ENCODE data around the gene PLXNC1.

Gene PLXNC1

GRCh38 chr12:94174576-94174975 lies 26.2 kb downstream of the PLXNC1 start:
- no peak overlapping the region for H3K4me3 ChIP-seq (ENCODE audit: low read length, poor library complexity, severe bottlenecking)
- H3K4me2 ChIP-seq (ENCODE audit: low read depth, low read length, poor library complexity, severe bottlenecking), result peak overlapping the region; percentile 43
- peaks cover 43% of the 10 kb centered on the region for H3K4me1 ChIP-seq (ENCODE audit: insufficient read depth, low read length, poor library complexity, severe bottlenecking)
- peaks cover 8% of the 10 kb centered on the region; the same call in 1 of the 2 replicates for H3K9me3 ChIP-seq (ENCODE audit: insufficient read depth, low read depth, low read length)
- no peak for TF ChIP-seq CTCF (conservative IDR thresholded peaks at IDR 0.05; ENCODE audit: low read length)
- no peak for TF ChIP-seq EZH2phosphoT487 (IDR thresholded peaks at IDR 0.05; ENCODE audit: borderline replicate concordance)
- H2AFZ ChIP-seq (ENCODE audit: low read length), result no peak overlapping the region
- H3K9ac ChIP-seq (ENCODE audit: low read depth, low read length, poor library complexity, severe bottlenecking), result peak overlapping the region; percentile 29
- H3K36me3 ChIP-seq (ENCODE audit: insufficient read depth, low read length), result peaks cover 17% of the 10 kb centered on the region; the same call in 1 of the 2 replicates
- no peaks in the 10 kb centered on the region for H4K20me1 ChIP-seq (ENCODE audit: insufficient read depth, low read length, poor library complexity, severe bottlenecking)
- H3K79me2 ChIP-seq (ENCODE audit: insufficient read depth, low read length), result no peaks in the 10 kb centered on the region
- H3F3A ChIP-seq (ENCODE audit: low read depth), result 0 out of 2 replicates have a peak, but pooled peaks cover 5% of the 10 kb centered on the region
- no peaks in the 10 kb centered on the region for H3K9me2 ChIP-seq (replicated peaks; ENCODE audit: low read depth, low read length)
- no peaks in the 10 kb centered on the region for H3K27me3 ChIP-seq (ENCODE audit: insufficient read depth, low read length, poor library complexity, severe bottlenecking)

DNA sequence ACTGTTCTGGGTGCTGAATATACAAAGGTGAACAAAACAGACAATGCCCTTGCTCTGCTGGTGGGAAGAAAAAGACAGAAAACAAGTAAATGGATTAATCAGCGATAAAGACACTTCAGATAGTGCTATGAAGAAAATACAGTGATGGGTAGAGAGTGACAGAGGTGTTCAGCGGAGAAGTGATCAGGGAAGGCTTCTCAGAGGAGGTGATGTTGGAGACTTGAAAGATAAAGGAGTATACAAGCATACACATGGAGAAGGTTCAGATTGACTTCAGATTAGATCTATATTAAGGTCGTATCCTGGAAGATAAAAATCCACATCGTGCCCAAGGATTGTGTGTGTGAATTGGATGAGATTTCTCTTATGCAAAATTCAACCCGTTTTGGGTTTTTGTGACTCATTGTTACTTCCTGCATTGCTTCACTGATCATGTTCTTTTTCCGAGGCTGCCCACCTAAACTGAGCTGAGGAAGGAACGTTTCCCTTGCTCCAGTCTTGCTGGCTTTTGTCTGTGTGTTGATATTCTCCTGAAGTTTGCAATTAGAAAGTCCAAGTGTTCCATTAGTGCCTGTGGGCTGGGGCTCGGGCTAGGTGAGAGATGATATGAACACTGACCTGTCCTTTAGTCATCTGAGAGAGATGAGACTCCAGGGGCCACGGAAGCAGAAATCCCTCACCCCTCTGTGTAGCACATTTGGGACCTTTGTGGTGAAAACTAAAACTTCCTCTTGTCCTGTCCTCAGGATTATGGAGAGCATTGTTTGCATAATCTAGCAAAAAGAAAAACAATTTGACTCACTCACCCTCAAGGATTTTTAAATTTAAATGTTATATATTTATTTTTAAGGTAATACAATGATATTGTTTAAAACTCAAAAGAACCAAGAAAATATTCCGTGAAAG lies 27.6 kb downstream of the PLXNC1 start:
- no peaks in the 10 kb centered on the region for H3K27me3 ChIP-seq (ENCODE audit: insufficient read depth, low read length, poor library complexity, severe bottlenecking)
- H3K36me3 ChIP-seq (ENCODE audit: insufficient read depth, low read length), result peaks cover 3% of the 10 kb centered on the region; the same call in 1 of the 2 replicates
- no peak overlapping the region for H3K4me3 ChIP-seq (ENCODE audit: low read length, poor library complexity, severe bottlenecking)
- peaks cover 8% of the 10 kb centered on the region; the same call in 1 of the 2 replicates for H3K9me3 ChIP-seq (ENCODE audit: insufficient read depth, low read depth, low read length)
- H3K4me1 ChIP-seq (ENCODE audit: insufficient read depth, low read length, poor library complexity, severe bottlenecking), result peaks cover 50% of the 10 kb centered on the region
- H3K9ac ChIP-seq (ENCODE audit: low read depth, low read length, poor library complexity, severe bottlenecking), result no peak overlapping the region
- peaks cover 12% of the 10 kb centered on the region for H3F3A ChIP-seq (ENCODE audit: low read depth)
- no peaks in the 10 kb centered on the region for H4K20me1 ChIP-seq (ENCODE audit: insufficient read depth, low read length, poor library complexity, severe bottlenecking)
- no peaks in the 10 kb centered on the region for H3K79me2 ChIP-seq (ENCODE audit: insufficient read depth, low read length)
- no peak overlapping the region for H3K4me2 ChIP-seq (ENCODE audit: low read depth, low read length, poor library complexity, severe bottlenecking)
- no peak overlapping the region for H2AFZ ChIP-seq (ENCODE audit: low read length)
- TF ChIP-seq CTCF (conservative IDR thresholded peaks at IDR 0.05; ENCODE audit: low read length) (no peak), EZH2phosphoT487 (IDR thresholded peaks at IDR 0.05; ENCODE audit: borderline replicate concordance) (no peak)
- no peaks in the 10 kb centered on the region for H3K9me2 ChIP-seq (replicated peaks; ENCODE audit: low read depth, low read length)

DNA sequence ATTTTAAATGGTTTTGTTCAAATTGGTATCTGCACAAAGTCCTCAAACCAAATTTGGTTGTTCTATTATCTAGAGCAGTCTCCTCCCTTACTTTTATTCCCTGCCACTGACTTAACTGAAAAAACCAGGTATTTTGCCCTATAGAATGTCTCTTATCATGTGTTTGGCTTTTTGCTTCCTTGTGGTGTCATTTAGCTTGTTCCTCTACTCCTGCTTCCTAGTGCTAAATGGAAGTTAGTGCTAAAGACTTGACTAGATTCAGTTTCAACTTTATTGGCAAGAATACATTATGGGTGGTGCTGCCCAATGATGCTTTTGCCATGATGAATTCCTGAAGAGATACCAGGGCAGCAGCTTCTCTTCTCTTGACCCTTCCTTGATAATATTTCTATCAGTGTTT lies 29.7 kb downstream of the PLXNC1 start:
- Histone ChIP-seq H4K20me1 (ENCODE audit: insufficient read depth, low read length, poor library complexity, severe bottlenecking) (no peaks in the 10 kb centered on the region), H3K4me1 (ENCODE audit: insufficient read depth, low read length, poor library complexity, severe bottlenecking) (peaks cover 41% of the 10 kb centered on the region)

More for the DNA sequence above, 29.7 kb downstream of the PLXNC1 start:
- Histone ChIP-seq H2AFZ (ENCODE audit: low read length) (no peak overlapping the region), H3F3A (ENCODE audit: low read depth) (peaks cover 8% of the 10 kb centered on the region), H3K79me2 (ENCODE audit: insufficient read depth, low read length) (no peaks in the 10 kb centered on the region), H3K9me3 (ENCODE audit: insufficient read depth, low read depth, low read length) (peaks cover 8% of the 10 kb centered on the region; the same call in 1 of the 2 replicates), H3K4me3 (ENCODE audit: low read length, poor library complexity, severe bottlenecking) (no peak overlapping the region), H3K36me3 (ENCODE audit: insufficient read depth, low read length) (no peaks in the 10 kb centered on the region), H3K4me2 (ENCODE audit: low read depth, low read length, poor library complexity, severe bottlenecking) (no peak overlapping the region), H3K9ac (ENCODE audit: low read depth, low read length, poor library complexity, severe bottlenecking) (no peak overlapping the region), H3K9me2 (replicated peaks; ENCODE audit: low read depth, low read length) (no peaks in the 10 kb centered on the region), H3K27me3 (ENCODE audit: insufficient read depth, low read length, poor library complexity, severe bottlenecking) (no peaks in the 10 kb centered on the region)
- TF ChIP-seq EZH2phosphoT487 (IDR thresholded peaks at IDR 0.05; ENCODE audit: borderline replicate concordance), result no peak
- no peak for TF ChIP-seq CTCF (conservative IDR thresholded peaks at IDR 0.05; ENCODE audit: low read length)

Data from Loucy (cell line).